ENCODE measurements around the gene HYKK. TPM values are rescaled to one million over a fixed set of nuclear protein-coding genes. Genes with fewer than 3 reads are reported as not detected.

Gene HYKK
- total and polyA plus RNA-seq, 2 of the 8 experiments (the other 6 are each of a cell fraction or from before 2014, with no cell fraction given), result 2.0 to 3.7 TPM

DNA sequence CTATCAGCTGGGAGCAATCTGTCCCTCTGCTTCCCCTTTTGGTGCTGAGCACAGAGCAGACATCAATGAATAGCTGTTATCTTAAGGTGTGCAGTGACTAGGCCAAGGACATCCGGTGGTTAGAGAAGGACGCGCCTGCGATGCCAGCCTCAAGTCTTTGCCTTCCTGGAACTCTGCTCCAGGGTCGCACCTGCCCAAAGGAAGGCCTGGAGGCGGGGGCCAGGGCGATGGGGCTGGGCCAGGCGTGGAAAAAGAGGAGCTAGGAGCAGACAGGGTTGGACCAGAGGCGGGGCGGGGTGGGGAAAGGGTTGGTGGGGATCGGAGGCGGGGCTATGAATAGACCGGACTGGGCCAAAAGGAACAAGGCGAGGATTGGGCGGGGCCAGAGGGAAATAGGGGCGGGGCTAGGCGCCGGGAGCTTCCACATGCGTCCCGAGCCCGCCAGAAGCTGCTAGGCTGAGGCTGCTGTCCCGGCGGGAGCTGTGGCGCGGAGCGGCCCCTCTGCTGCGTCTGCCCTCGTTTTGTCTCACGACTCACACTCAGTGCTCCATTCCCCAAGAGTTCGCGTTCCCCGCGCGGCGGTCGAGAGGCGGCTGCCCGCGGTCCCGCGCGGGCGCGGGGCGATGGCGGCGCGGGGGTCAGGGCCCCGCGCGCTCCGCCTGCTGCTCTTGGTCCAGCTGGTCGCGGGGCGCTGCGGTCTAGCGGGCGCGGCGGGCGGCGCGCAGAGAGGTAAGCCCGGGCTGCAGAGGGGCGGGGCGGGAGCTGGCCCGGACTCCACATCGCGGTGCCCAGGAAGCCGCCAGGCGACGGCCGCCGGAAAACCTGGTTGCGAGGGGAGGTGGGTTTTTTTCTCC, 57.9 kb downstream of the HYKK start, which contains the start of gene CHRNA5 (continued):
- TF ChIP-seq HDAC2 (IDR thresholded peaks at IDR 0.05; ENCODE audit: borderline replicate concordance in 1 of 2, low read depth in 2 of 2, low read length in 2 of 2) (peak; percentile 12 to 56; a peak in 2 of 4 replicates), TEAD4 (IDR thresholded peaks at IDR 0.05; ENCODE audit: low read depth, low read length) (no peak), POLR2A (IDR thresholded peaks at IDR 0.05; ENCODE audit: control extremely low read depth in 1 of 2, low read depth in 2 of 2, low read length in 2 of 2) (peak; percentile 92 to 95), PHF8 (conservative IDR thresholded peaks at IDR 0.05; ENCODE audit: low read depth, low read length) (peak; percentile 97), ASH2L (IDR thresholded peaks at IDR 0.05; ENCODE audit: low read length) (no peak), JUND (IDR thresholded peaks at IDR 0.05; ENCODE audit: low read length) (no peak), RBBP5 (IDR thresholded peaks at IDR 0.05; ENCODE audit: borderline replicate concordance, low read depth, low read length) (peak; percentile 49; the same call in 1 of the 2 replicates), CBX5 (IDR thresholded peaks at IDR 0.05; ENCODE audit: low read depth, low read length) (no peak), GTF2F1 (IDR thresholded peaks at IDR 0.05; ENCODE audit: borderline replicate concordance, low read depth, low read length) (no peak)
